GM23338 (cell line): ENCODE data around the gene PRSS27. TPM values are rescaled to one million over a fixed set of nuclear protein-coding genes. Genes with fewer than 3 reads are reported as not detected.

ENCODE experiments used
- ATAC-seq: fragments of 200-7000 bp; cut with Tn5 transposase; 3 replicates; pipeline ENCODE4 v1.9.1; 2020
- DNase-seq: peaks from one replicate; pipeline ENCODE4 v3.0.0-alpha.2; 2015; ENCODE audit warnings: low spot score
- H2AFZ ChIP-seq: fragments of 200-600 bp; sonication (generic); 2 replicates; pipeline ENCODE4 v1.8.0; 2016; ENCODE audit warnings: antibody characterized with exemption, mild to moderate bottlenecking, moderate library complexity
- H3F3A ChIP-seq: fragments of 200-600 bp; sonication (generic); replicated peaks from 2 replicates; pipeline ENCODE4 v1.8.0; 2017; ENCODE audit warnings: antibody characterized with exemption, mixed run types, low read depth
- H3K27ac ChIP-seq: fragments of 200-600 bp; sonication (generic); 2 replicates; pipeline ENCODE4 v1.6.1; 2016; ENCODE audit warnings: low read depth
- H3K27me3 ChIP-seq: fragments of 200-600 bp; sonication (generic); 2 replicates; pipeline ENCODE4 v1.8.0; 2016; ENCODE audit warnings: mild to moderate bottlenecking, mixed run types, moderate library complexity; ENCODE audit not compliant: insufficient read depth
- H3K36me3 ChIP-seq: fragments of 200-600 bp; sonication (generic); 2 replicates; pipeline ENCODE4 v1.8.0; 2016; ENCODE audit warnings: mild to moderate bottlenecking; ENCODE audit not compliant: insufficient read depth
- H3K4me1 ChIP-seq: fragments of 200-600 bp; sonication (generic); 2 replicates; pipeline ENCODE4 v1.8.0; 2016; ENCODE audit warnings: mild to moderate bottlenecking, moderate library complexity; ENCODE audit not compliant: insufficient read depth
- H3K4me2 ChIP-seq: fragments of 200-600 bp; sonication (generic); 2 replicates; pipeline ENCODE4 v1.7.1; 2017; ENCODE audit warnings: mixed run types
- H3K4me3 ChIP-seq: fragments of 200-600 bp; sonication (generic); 2 replicates; pipeline ENCODE4 v1.6.1; 2016; ENCODE audit warnings: mixed run types
- H3K79me2 ChIP-seq: fragments of 200-600 bp; sonication (generic); replicated peaks from 2 replicates; pipeline ENCODE4 v1.8.0; 2017; ENCODE audit warnings: mild to moderate bottlenecking; ENCODE audit not compliant: insufficient read depth
- H3K9me2 ChIP-seq: fragments of 200-600 bp; sonication (generic); 2 replicates; pipeline ENCODE4 v1.8.0; 2017; ENCODE audit not compliant: insufficient read depth
- H4K20me1 ChIP-seq: fragments of 200-600 bp; sonication (generic); replicated peaks from 2 replicates; pipeline ENCODE4 v1.8.0; 2017; ENCODE audit warnings: mild to moderate bottlenecking; ENCODE audit not compliant: insufficient read depth
- H3K27ac Mint-ChIP-seq: 2 replicates; pipeline ENCODE4 v1.8.0; 2020; ENCODE audit warnings: inconsistent platforms, mild to moderate bottlenecking, moderate library complexity, mixed read lengths
- H3K27me3 Mint-ChIP-seq: 3 replicates; pipeline ENCODE4 v1.8.0; 2022; ENCODE audit warnings: low read depth, mild to moderate bottlenecking, moderate library complexity, mixed read lengths, inconsistent platforms; ENCODE audit not compliant: insufficient read depth, poor library complexity
- H3K36me3 Mint-ChIP-seq: 3 replicates; pipeline ENCODE4 v1.8.0; 2021; ENCODE audit warnings: low read depth, mild to moderate bottlenecking, inconsistent platforms, moderate library complexity, mixed read lengths
- H3K4me1 Mint-ChIP-seq: 3 replicates; pipeline ENCODE4 v1.8.0; 2020; ENCODE audit warnings: mild to moderate bottlenecking, inconsistent platforms, mixed read lengths
- H3K4me3 Mint-ChIP-seq: 3 replicates; pipeline ENCODE4 v1.8.0; 2021; ENCODE audit warnings: moderate library complexity, mild to moderate bottlenecking, inconsistent platforms, mixed read lengths
- H3K9me3 Mint-ChIP-seq: 3 replicates; pipeline ENCODE4 v1.8.0; 2020; ENCODE audit warnings: moderate library complexity, mild to moderate bottlenecking, inconsistent platforms, mixed read lengths
- ETS1 ChIP-seq: IDR thresholded peaks from 2 replicates; pipeline ENCODE4 v1.6.1; 2016; ENCODE audit warnings: antibody characterized with exemption
- EZH2 ChIP-seq: fragments of 200-600 bp; sonication (generic); IDR thresholded peaks from one replicate; pipeline ENCODE4 v1.8.0; 2017; ENCODE audit warnings: antibody characterized with exemption, mild to moderate bottlenecking, low read depth; ENCODE audit not compliant: unreplicated experiment
- EZH2phosphoT487 ChIP-seq: fragments of 200-600 bp; sonication (generic); IDR thresholded peaks from one replicate; pipeline ENCODE4 v1.8.1; 2018; ENCODE audit warnings: antibody characterized with exemption; ENCODE audit not compliant: unreplicated experiment
- JUNB ChIP-seq: IDR thresholded peaks from one replicate; pipeline ENCODE4 v1.6.1; 2016; ENCODE audit warnings: antibody characterized with exemption; ENCODE audit not compliant: unreplicated experiment
- NANOG ChIP-seq: IDR thresholded peaks from 2 replicates; pipeline ENCODE4 v1.6.1; 2016; ENCODE audit warnings: antibody characterized with exemption, borderline replicate concordance
- POLR2AphosphoS5 ChIP-seq: IDR thresholded peaks from 2 replicates; pipeline ENCODE4 v1.6.1; 2016; ENCODE audit warnings: antibody characterized with exemption, low read depth
- REST ChIP-seq: IDR thresholded peaks from one replicate; pipeline ENCODE4 v1.6.1; 2018; ENCODE audit warnings: antibody characterized with exemption; ENCODE audit not compliant: unreplicated experiment
- STAT1 ChIP-seq: IDR thresholded peaks from one replicate; pipeline ENCODE4 v1.6.1; 2016; ENCODE audit warnings: antibody characterized with exemption; ENCODE audit not compliant: unreplicated experiment
- ZNF114 ChIP-seq: fragments of 250-450 bp; sonication (Bioruptor Pico); IDR thresholded peaks from 2 replicates; pipeline ENCODE4 v1.5.0; 2020; ENCODE audit warnings: mild to moderate bottlenecking, moderate library complexity
- ZNF331 ChIP-seq: fragments of 250-450 bp; sonication (Bioruptor Pico); IDR thresholded peaks from 2 replicates; pipeline ENCODE4 v1.5.0; 2020; ENCODE audit warnings: low read depth, mild to moderate bottlenecking, moderate library complexity
- ZNF462 ChIP-seq: fragments of 250-450 bp; sonication (Bioruptor Pico); IDR thresholded peaks from 2 replicates; pipeline ENCODE4 v1.5.0; 2020; ENCODE audit warnings: mild to moderate bottlenecking, moderate library complexity
- polyA plus RNA-seq: library from polyadenylated mRNA; unstranded; fragments of >200 nt; fragmentation: Nextera tagmentation; extraction: Ambion mirVana; gene quantifications from 2 replicates; pipeline ENCODE4 v1.2.1, GENCODE V29; 2016
- total RNA-seq: library from RNA; depleted of rRNA; stranded (reverse); fragments of >200 nt; shearing (Covaris generic); gene quantifications from 2 replicates; pipeline ENCODE4 v1.2.3, GENCODE V29; 2014

Gene PRSS27
- total and polyA plus RNA-seq, 2 experiments from 2014 or later = 0.73 to 1.6 TPM

- Histone ChIP-seq H2AFZ (no peak overlapping the region), H3K9me2 (no peaks in the 10 kb centered on the region), H3K4me2 (no peak overlapping the region), H3K79me2 (peaks cover 12% of the 10 kb centered on the region), H3K36me3 (no peaks in the 10 kb centered on the region), H4K20me1 (no peaks in the 10 kb centered on the region), H3K4me3 (no peak overlapping the region), H3K4me1 (peaks cover 6% of the 10 kb centered on the region), H3F3A (peaks cover 8% of the 10 kb centered on the region), H3K27me3 (no peaks in the 10 kb centered on the region), H3K27ac (no peak overlapping the region)
- H3K27me3 Mint-ChIP-seq = peaks cover 7% of the 10 kb centered on the region
- H3K36me3 Mint-ChIP-seq = peaks cover 12% of the 10 kb centered on the region
- H3K4me3 Mint-ChIP-seq = no peak overlapping the region
- no peaks in the 10 kb centered on the region for H3K9me3 Mint-ChIP-seq
- H3K4me1 Mint-ChIP-seq = peaks cover 6% of the 10 kb centered on the region
- H3K27ac Mint-ChIP-seq = no peak overlapping the region
- no peak; the same call in 2 of the 3 replicates for ATAC-seq
- no peak for TF ChIP-seq STAT1
- TF ChIP-seq ETS1 = no peak
- DNase-seq = no peak
Measured at GRCh38 chr16:2745961-2746360, 25.9 kb upstream of the PRSS27 start.

- no peaks in the 10 kb centered on the region; the same call in 1 of the 3 replicates for H3K4me1 Mint-ChIP-seq
- Histone ChIP-seq H3K4me1 (no peaks in the 10 kb centered on the region), H3K4me2 (no peak overlapping the region), H4K20me1 (no peaks in the 10 kb centered on the region), H3K79me2 (peaks cover 5% of the 10 kb centered on the region), H3K36me3 (no peaks in the 10 kb centered on the region), H3F3A (peaks cover 1% of the 10 kb centered on the region; the same call in 1 of the 2 replicates), H3K9me2 (no peaks in the 10 kb centered on the region), H3K4me3 (no peak overlapping the region), H3K27me3 (no peaks in the 10 kb centered on the region), H2AFZ (no peak overlapping the region), H3K27ac (no peak overlapping the region)
- no peak overlapping the region for H3K4me3 Mint-ChIP-seq
- peaks cover 6% of the 10 kb centered on the region for H3K27me3 Mint-ChIP-seq
- peak; percentile 15 for ATAC-seq
- no peak overlapping the region for H3K27ac Mint-ChIP-seq
- H3K9me3 Mint-ChIP-seq = no peaks in the 10 kb centered on the region
- no peak for DNase-seq
- H3K36me3 Mint-ChIP-seq = peaks cover 8% of the 10 kb centered on the region
- TF ChIP-seq JUNB (no peak), ZNF114 (CRISPR knock-in tag) (no peak), STAT1 (no peak), ZNF462 (CRISPR knock-in tag) (no peak), EZH2 (no peak), ZNF331 (CRISPR knock-in tag) (no peak), REST (no peak), NANOG (no peak), EZH2phosphoT487 (no peak), POLR2AphosphoS5 (no peak)
Measured at GRCh38 chr16:2745116-2745890, 25.3 kb upstream of the PRSS27 start.
